WTC11 (cell line): ENCODE results near the gene SRM. TPM values are rescaled to one million over a fixed set of nuclear protein-coding genes. Genes with fewer than 3 reads are reported as not detected.

Experiments
- ATAC-seq: fragments of 200-7000 bp; cut with Tn5 transposase; 2 replicates; pipeline ENCODE4 v1.10.0; 2021; ENCODE audit warnings: mild to moderate bottlenecking, moderate library complexity
- CTCF ChIA-PET: fragments of 300-600 bp; sonication (Branson Sonifier 250); formaldehyde crosslinking; loops from one replicate; lab custom pipeline; 2021; ENCODE audit warnings: antibody characterized with exemption; lab: Charles Lee
- POLR2A ChIA-PET: fragments of 350-600 bp; sonication (Branson Sonifier 250); formaldehyde crosslinking; loops from one replicate; lab custom pipeline; 2021; ENCODE audit warnings: antibody characterized with exemption; lab: Charles Lee
- DNase-seq: peaks from one replicate; pipeline ENCODE4 v3.0.0; 2021; ENCODE audit warnings: low spot score
- H3K27ac Mint-ChIP-seq: 2 replicates; pipeline ENCODE4 v1.8.0; 2021; ENCODE audit warnings: mixed read lengths
- H3K27me3 Mint-ChIP-seq: 2 replicates; pipeline ENCODE4 v1.8.0; 2021; ENCODE audit warnings: low read depth, mild to moderate bottlenecking, moderate library complexity, mixed read lengths
- H3K36me3 Mint-ChIP-seq: 2 replicates; pipeline ENCODE4 v1.8.0; 2021; ENCODE audit warnings: mixed read lengths
- H3K4me1 Mint-ChIP-seq: 2 replicates; pipeline ENCODE4 v1.8.0; 2022; ENCODE audit warnings: mixed read lengths
- H3K4me3 Mint-ChIP-seq: 2 replicates; pipeline ENCODE4 v1.8.0; 2021; ENCODE audit warnings: mild to moderate bottlenecking, moderate library complexity, mixed read lengths
- H3K9me3 Mint-ChIP-seq: 2 replicates; pipeline ENCODE4 v1.8.0; 2021; ENCODE audit warnings: mixed read lengths
- AFF4 ChIP-seq: sonication (generic); formaldehyde crosslinking; IDR thresholded peaks from 2 replicates; pipeline ENCODE4 v1.8.1; 2023; ENCODE audit warnings: mild to moderate bottlenecking, missing genetic modification reagents, borderline replicate concordance
- CBFB ChIP-seq: sonication (generic); formaldehyde crosslinking; IDR thresholded peaks from 2 replicates; pipeline ENCODE4 v1.8.1; 2022; ENCODE audit warnings: mild to moderate bottlenecking, low read depth, missing genetic modification reagents
- CREB1 ChIP-seq: sonication (generic); formaldehyde crosslinking; IDR thresholded peaks from 2 replicates; pipeline ENCODE4 v1.8.0; 2023; ENCODE audit warnings: mild to moderate bottlenecking, missing genetic modification reagents
- EMX1 ChIP-seq: fragments of 250-450 bp; sonication (Bioruptor Pico); IDR thresholded peaks from 2 replicates; pipeline ENCODE4 v1.8.0; 2021; ENCODE audit warnings: mild to moderate bottlenecking
- ETV6 ChIP-seq: sonication (generic); formaldehyde crosslinking; IDR thresholded peaks from 2 replicates; pipeline ENCODE4 v1.8.1; 2022; ENCODE audit warnings: mild to moderate bottlenecking, missing genetic modification reagents
- HMGA2 ChIP-seq: fragments of 250-450 bp; sonication (Bioruptor Pico); IDR thresholded peaks from 2 replicates; pipeline ENCODE4 v1.4.0; 2021; ENCODE audit warnings: mild to moderate bottlenecking, moderate library complexity
- JAZF1 ChIP-seq: fragments of 250-450 bp; sonication (Bioruptor Pico); IDR thresholded peaks from 2 replicates; pipeline ENCODE4 v1.9.0; 2021; ENCODE audit warnings: moderate library complexity, mild to moderate bottlenecking, inconsistent platforms
- MYBL2 ChIP-seq: sonication (generic); formaldehyde crosslinking; IDR thresholded peaks from 2 replicates; pipeline ENCODE4 v1.8.1; 2023; ENCODE audit warnings: mild to moderate bottlenecking, moderate library complexity, missing genetic modification reagents
- NFATC4 ChIP-seq: fragments of 250-450 bp; sonication (Bioruptor Pico); IDR thresholded peaks from 2 replicates; pipeline ENCODE4 v1.9.0; 2021; ENCODE audit warnings: mild to moderate bottlenecking
- NFYB ChIP-seq: sonication (generic); formaldehyde crosslinking; conservative IDR thresholded peaks from 2 replicates; pipeline ENCODE4 v1.8.0; 2022; ENCODE audit warnings: low read depth, missing genetic modification reagents
- NR2C2 ChIP-seq: sonication (generic); formaldehyde crosslinking; IDR thresholded peaks from 2 replicates; pipeline ENCODE4 v1.8.0; 2022; ENCODE audit warnings: mild to moderate bottlenecking, missing genetic modification reagents
- PRRX2 ChIP-seq: fragments of 250-450 bp; sonication (Bioruptor Pico); IDR thresholded peaks from 2 replicates; pipeline ENCODE4 v1.8.0; 2021; ENCODE audit warnings: mild to moderate bottlenecking
- RELA ChIP-seq: sonication (generic); formaldehyde crosslinking; IDR thresholded peaks from 2 replicates; pipeline ENCODE4 v1.8.1; 2022; ENCODE audit warnings: missing genetic modification reagents, mild to moderate bottlenecking, borderline replicate concordance
- SP1 ChIP-seq: sonication (generic); formaldehyde crosslinking; conservative IDR thresholded peaks from 2 replicates; pipeline ENCODE4 v1.8.1; 2022; ENCODE audit warnings: missing genetic modification reagents
- ZNF121 ChIP-seq: sonication (generic); formaldehyde crosslinking; IDR thresholded peaks from 2 replicates; pipeline ENCODE4 v1.8.0; 2023; ENCODE audit warnings: missing genetic modification reagents
- ZNF263 ChIP-seq: sonication (generic); formaldehyde crosslinking; IDR thresholded peaks from 2 replicates; pipeline ENCODE4 v1.8.1; 2022; ENCODE audit warnings: low read depth, mild to moderate bottlenecking, moderate library complexity, missing genetic modification reagents
- ZNF317 ChIP-seq: sonication (generic); formaldehyde crosslinking; IDR thresholded peaks from 2 replicates; pipeline ENCODE4 v1.8.1; 2023; ENCODE audit warnings: low read depth, mild to moderate bottlenecking, moderate library complexity, missing genetic modification reagents, borderline replicate concordance
- total RNA-seq: library from RNA; stranded (reverse); gene quantifications from 3 replicates; pipeline ENCODE4 v1.2.3, GENCODE V29; 2021
- TF ChIP-seq, protein P1 (sequence below): sonication (generic); formaldehyde crosslinking; IDR thresholded peaks from 2 replicates; pipeline ENCODE4 v1.8.1; 2023; ENCODE audit warnings: mild to moderate bottlenecking, missing genetic modification reagents, moderate library complexity
- TF ChIP-seq, protein P2 (sequence below): sonication (generic); formaldehyde crosslinking; IDR thresholded peaks from 2 replicates; pipeline ENCODE4 v1.8.0; 2022; ENCODE audit warnings: mild to moderate bottlenecking, missing genetic modification reagents
- TF ChIP-seq, protein P3 (sequence below): sonication (generic); formaldehyde crosslinking; IDR thresholded peaks from 2 replicates; pipeline ENCODE4 v1.8.0; 2023; ENCODE audit warnings: missing genetic modification reagents, mild to moderate bottlenecking, borderline replicate concordance

SRM gene
- total RNA-seq, 1 experiment from 2014 or later = 200 TPM

GRCh38 chr1:11107599-11107998 lies 47.8 kb upstream of the SRM start:
- ChIA-PET CTCF (interaction anchor here (0.6 kb wide), 1 partner anchor 50 kb away, joined by 4 read pairs; no protein-coding TSS in a partner anchor), POLR2A (interaction anchor here (0.9 kb wide), 1 partner anchor 8 kb away, joined by 3 read pairs; the partner anchor contains the start of gene EXOSC10)
- H3K27me3 Mint-ChIP-seq = no peaks in the 10 kb centered on the region
- DNase-seq (no peak), ATAC-seq (no peak)
- H3K4me3 Mint-ChIP-seq = no peak overlapping the region
- peaks cover 36% of the 10 kb centered on the region for H3K36me3 Mint-ChIP-seq
- H3K27ac Mint-ChIP-seq = no peak overlapping the region
- TF ChIP-seq AFF4 (CRISPR knock-in tag) (no peak), PRRX2 (no peak), MYBL2 (CRISPR knock-in tag) (no peak), NR2C2 (CRISPR knock-in tag) (no peak), NFYB (CRISPR knock-in tag) (no peak), JAZF1 (CRISPR knock-in tag) (no peak), CREB1 (no peak), ZNF263 (no peak), SP1 (CRISPR knock-in tag) (no peak), ZNF317 (CRISPR knock-in tag) (no peak), RELA (CRISPR knock-in tag) (no peak), HMGA2 (CRISPR knock-in tag) (no peak), EMX1 (CRISPR knock-in tag) (no peak), CBFB (no peak), NFATC4 (no peak), ETV6 (CRISPR knock-in tag) (no peak), ZNF121 (CRISPR knock-in tag) (no peak)
- TF ChIP-seq, protein P1, sequence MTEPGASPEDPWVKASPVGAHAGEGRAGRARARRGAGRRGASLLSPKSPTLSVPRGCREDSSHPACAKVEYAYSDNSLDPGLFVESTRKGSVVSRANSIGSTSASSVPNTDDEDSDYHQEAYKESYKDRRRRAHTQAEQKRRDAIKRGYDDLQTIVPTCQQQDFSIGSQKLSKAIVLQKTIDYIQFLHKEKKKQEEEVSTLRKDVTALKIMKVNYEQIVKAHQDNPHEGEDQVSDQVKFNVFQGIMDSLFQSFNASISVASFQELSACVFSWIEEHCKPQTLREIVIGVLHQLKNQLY = no peak
- TF ChIP-seq, protein P2, sequence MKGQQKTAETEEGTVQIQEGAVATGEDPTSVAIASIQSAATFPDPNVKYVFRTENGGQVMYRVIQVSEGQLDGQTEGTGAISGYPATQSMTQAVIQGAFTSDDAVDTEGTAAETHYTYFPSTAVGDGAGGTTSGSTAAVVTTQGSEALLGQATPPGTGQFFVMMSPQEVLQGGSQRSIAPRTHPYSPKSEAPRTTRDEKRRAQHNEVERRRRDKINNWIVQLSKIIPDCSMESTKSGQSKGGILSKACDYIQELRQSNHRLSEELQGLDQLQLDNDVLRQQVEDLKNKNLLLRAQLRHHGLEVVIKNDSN = no peak
- TF ChIP-seq, protein P3, sequence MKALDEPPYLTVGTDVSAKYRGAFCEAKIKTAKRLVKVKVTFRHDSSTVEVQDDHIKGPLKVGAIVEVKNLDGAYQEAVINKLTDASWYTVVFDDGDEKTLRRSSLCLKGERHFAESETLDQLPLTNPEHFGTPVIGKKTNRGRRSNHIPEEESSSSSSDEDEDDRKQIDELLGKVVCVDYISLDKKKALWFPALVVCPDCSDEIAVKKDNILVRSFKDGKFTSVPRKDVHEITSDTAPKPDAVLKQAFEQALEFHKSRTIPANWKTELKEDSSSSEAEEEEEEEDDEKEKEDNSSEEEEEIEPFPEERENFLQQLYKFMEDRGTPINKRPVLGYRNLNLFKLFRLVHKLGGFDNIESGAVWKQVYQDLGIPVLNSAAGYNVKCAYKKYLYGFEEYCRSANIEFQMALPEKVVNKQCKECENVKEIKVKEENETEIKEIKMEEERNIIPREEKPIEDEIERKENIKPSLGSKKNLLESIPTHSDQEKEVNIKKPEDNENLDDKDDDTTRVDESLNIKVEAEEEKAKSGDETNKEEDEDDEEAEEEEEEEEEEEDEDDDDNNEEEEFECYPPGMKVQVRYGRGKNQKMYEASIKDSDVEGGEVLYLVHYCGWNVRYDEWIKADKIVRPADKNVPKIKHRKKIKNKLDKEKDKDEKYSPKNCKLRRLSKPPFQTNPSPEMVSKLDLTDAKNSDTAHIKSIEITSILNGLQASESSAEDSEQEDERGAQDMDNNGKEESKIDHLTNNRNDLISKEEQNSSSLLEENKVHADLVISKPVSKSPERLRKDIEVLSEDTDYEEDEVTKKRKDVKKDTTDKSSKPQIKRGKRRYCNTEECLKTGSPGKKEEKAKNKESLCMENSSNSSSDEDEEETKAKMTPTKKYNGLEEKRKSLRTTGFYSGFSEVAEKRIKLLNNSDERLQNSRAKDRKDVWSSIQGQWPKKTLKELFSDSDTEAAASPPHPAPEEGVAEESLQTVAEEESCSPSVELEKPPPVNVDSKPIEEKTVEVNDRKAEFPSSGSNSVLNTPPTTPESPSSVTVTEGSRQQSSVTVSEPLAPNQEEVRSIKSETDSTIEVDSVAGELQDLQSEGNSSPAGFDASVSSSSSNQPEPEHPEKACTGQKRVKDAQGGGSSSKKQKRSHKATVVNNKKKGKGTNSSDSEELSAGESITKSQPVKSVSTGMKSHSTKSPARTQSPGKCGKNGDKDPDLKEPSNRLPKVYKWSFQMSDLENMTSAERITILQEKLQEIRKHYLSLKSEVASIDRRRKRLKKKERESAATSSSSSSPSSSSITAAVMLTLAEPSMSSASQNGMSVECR (CRISPR knock-in tag) = no peak
- H3K9me3 Mint-ChIP-seq = no peaks in the 10 kb centered on the region
- H3K4me1 Mint-ChIP-seq = no peaks in the 10 kb centered on the region
